HepG2 (cell line): ENCODE measurements around the gene DDX6. TPM values are rescaled to one million over a fixed set of nuclear protein-coding genes. Genes with fewer than 3 reads are reported as not detected.

Experiments used
- AHR ChIP-seq: IDR thresholded peaks from 2 replicates; pipeline ENCODE4 v1.6.1; 2018; ENCODE audit warnings: missing genetic modification reagents, missing compliant biosample characterization
- EEA1 ChIP-seq: sonication (generic); formaldehyde crosslinking; IDR thresholded peaks from 2 replicates; pipeline ENCODE4 v1.5.1; 2020; ENCODE audit warnings: mild to moderate bottlenecking, missing genetic modification reagents, borderline replicate concordance
- FOXA3 ChIP-seq: IDR thresholded peaks from 2 replicates; pipeline ENCODE4 v1.6.1; 2016; ENCODE audit warnings: missing genetic modification reagents, missing compliant biosample characterization
- GABPA ChIP-seq, 2 experiments: IDR thresholded peaks; 2 replicates each; pipeline ENCODE4 v1.6.1; 2011 to 2016; ENCODE audit warnings: low read depth in 2 of 2, low read length in 1 of 2, missing biosample characterization in 1 of 2, missing genetic modification characterization in 1 of 2
- NFYB ChIP-seq: sonication (generic); formaldehyde crosslinking; IDR thresholded peaks from 2 replicates; pipeline ENCODE4 v1.4.0; 2020; ENCODE audit warnings: missing genetic modification reagents
- PAF1 ChIP-seq: IDR thresholded peaks from 2 replicates; pipeline ENCODE4 v1.6.1; 2016; ENCODE audit warnings: missing genetic modification reagents, missing compliant biosample characterization
- SAFB2 ChIP-seq: sonication (generic); formaldehyde crosslinking; IDR thresholded peaks from 2 replicates; pipeline ENCODE4 v1.5.1; 2020; ENCODE audit warnings: missing genetic modification reagents, low read depth, mild to moderate bottlenecking, borderline replicate concordance
- SKI ChIP-seq: fragments of 450-650 bp; IDR thresholded peaks from one replicate; pipeline ENCODE4 v1.6.1; 2018; ENCODE audit warnings: mild to moderate bottlenecking; ENCODE audit not compliant: partially characterized antibody
- SOX5 ChIP-seq: IDR thresholded peaks from 2 replicates; pipeline ENCODE4 v1.6.1; 2016; ENCODE audit warnings: borderline replicate concordance
- TAF1 ChIP-seq: sonication (generic); formaldehyde crosslinking; IDR thresholded peaks from 2 replicates; pipeline ENCODE4 v1.4.0; 2020; ENCODE audit warnings: missing genetic modification reagents
- TBX3 ChIP-seq: fragments of 450-650 bp; IDR thresholded peaks from 2 replicates; pipeline ENCODE4 v1.6.1; 2017; ENCODE audit warnings: antibody characterized with exemption, mild to moderate bottlenecking, inconsistent platforms, borderline replicate concordance
- TCF12 ChIP-seq, 2 experiments: fragments of 450-650 bp in 1 of 2; sonication (generic) in 1 of 2; formaldehyde crosslinking in 1 of 2; IDR thresholded peaks; 2 replicates each; pipeline versions ENCODE4 v1.6.1 to v1.8.0; 2017 to 2022; ENCODE audit warnings: antibody characterized with exemption in 1 of 2, mild to moderate bottlenecking in 1 of 2, missing genetic modification reagents in 1 of 2, moderate library complexity in 1 of 2
- TP53 ChIP-seq: sonication (generic); formaldehyde crosslinking; conservative IDR thresholded peaks from 2 replicates; pipeline ENCODE4 v1.4.0; 2020; ENCODE audit warnings: missing genetic modification reagents
- ZNF136 ChIP-seq: sonication (generic); formaldehyde crosslinking; IDR thresholded peaks from 2 replicates; pipeline ENCODE4 v1.8.1; 2022; ENCODE audit warnings: low read depth, mild to moderate bottlenecking, moderate library complexity, missing genetic modification reagents
- ZNF614 ChIP-seq: IDR thresholded peaks from 2 replicates; pipeline ENCODE4 v1.6.1; 2018; ENCODE audit warnings: missing biosample characterization, missing genetic modification reagents, inconsistent platforms, borderline replicate concordance
- ZNF788 ChIP-seq: sonication (generic); formaldehyde crosslinking; IDR thresholded peaks from 2 replicates; pipeline ENCODE4 v1.5.0; 2020; ENCODE audit warnings: mild to moderate bottlenecking, missing genetic modification reagents, borderline replicate concordance
- ZNF891 ChIP-seq: sonication (generic); formaldehyde crosslinking; IDR thresholded peaks from 2 replicates; pipeline ENCODE4 v1.5.0; 2020; ENCODE audit warnings: mild to moderate bottlenecking, missing genetic modification reagents
- polyA plus RNA-seq, 8 experiments: library from polyadenylated mRNA; depleted of rRNA in 3 of 8; stranded (reverse) in 7 of 8; unstranded in 1 of 8; fragments of >200 nt; fragmentation: Illumina TruSeq in 4 of 8; extraction: Trizol in 4 of 8; gene quantifications; 2 replicates each; pipeline versions ENCODE4 v1.2.1 to v1.2.3, GENCODE V29; 2011 to 2016; ENCODE audit warnings: low read depth in 4 of 8, missing spikeins in 1 of 8, mixed read lengths in 1 of 8; ENCODE audit not compliant: insufficient read depth in 1 of 8
- total RNA-seq, 5 experiments: library from RNA; depleted of rRNA; stranded (reverse); fragments of >200 nt; fragmentation: Illumina TruSeq; extraction: Trizol; gene quantifications; 2 replicates each; pipeline ENCODE4 v1.2.3, GENCODE V29; 2016; ENCODE audit warnings: low read depth in 1 of 5
- TF ChIP-seq, protein P1 (sequence below): sonication (generic); formaldehyde crosslinking; conservative IDR thresholded peaks from 2 replicates; pipeline ENCODE4 v1.8.0; 2022; ENCODE audit warnings: mild to moderate bottlenecking, moderate library complexity, missing genetic modification reagents
- TF ChIP-seq, protein P2 (sequence below): IDR thresholded peaks from 2 replicates; pipeline ENCODE4 v1.6.1; 2016
- TF ChIP-seq, protein P3 (sequence below): IDR thresholded peaks from 2 replicates; pipeline ENCODE4 v1.6.1; 2016; ENCODE audit warnings: mild to moderate bottlenecking, missing biosample characterization, missing genetic modification reagents
- TF ChIP-seq, protein P4 (sequence below): sonication (generic); formaldehyde crosslinking; IDR thresholded peaks from 2 replicates; pipeline ENCODE4 v1.4.0; 2020; ENCODE audit warnings: missing genetic modification reagents
- TF ChIP-seq, protein P5 (sequence below): sonication (generic); formaldehyde crosslinking; IDR thresholded peaks from 2 replicates; pipeline ENCODE4 v1.8.0; 2022; ENCODE audit warnings: missing genetic modification reagents, mild to moderate bottlenecking, borderline replicate concordance
- TF ChIP-seq, protein P6 (sequence below): sonication (generic); formaldehyde crosslinking; IDR thresholded peaks from 2 replicates; pipeline ENCODE4 v1.5.1; 2020; ENCODE audit warnings: missing genetic modification reagents, mild to moderate bottlenecking, borderline replicate concordance

The DDX6 gene
- total and polyA plus RNA-seq, 2 of the 13 experiments (the other 11 are each of a cell fraction or from before 2014, with no cell fraction given): 20.9 to 59.2 TPM

DNA sequence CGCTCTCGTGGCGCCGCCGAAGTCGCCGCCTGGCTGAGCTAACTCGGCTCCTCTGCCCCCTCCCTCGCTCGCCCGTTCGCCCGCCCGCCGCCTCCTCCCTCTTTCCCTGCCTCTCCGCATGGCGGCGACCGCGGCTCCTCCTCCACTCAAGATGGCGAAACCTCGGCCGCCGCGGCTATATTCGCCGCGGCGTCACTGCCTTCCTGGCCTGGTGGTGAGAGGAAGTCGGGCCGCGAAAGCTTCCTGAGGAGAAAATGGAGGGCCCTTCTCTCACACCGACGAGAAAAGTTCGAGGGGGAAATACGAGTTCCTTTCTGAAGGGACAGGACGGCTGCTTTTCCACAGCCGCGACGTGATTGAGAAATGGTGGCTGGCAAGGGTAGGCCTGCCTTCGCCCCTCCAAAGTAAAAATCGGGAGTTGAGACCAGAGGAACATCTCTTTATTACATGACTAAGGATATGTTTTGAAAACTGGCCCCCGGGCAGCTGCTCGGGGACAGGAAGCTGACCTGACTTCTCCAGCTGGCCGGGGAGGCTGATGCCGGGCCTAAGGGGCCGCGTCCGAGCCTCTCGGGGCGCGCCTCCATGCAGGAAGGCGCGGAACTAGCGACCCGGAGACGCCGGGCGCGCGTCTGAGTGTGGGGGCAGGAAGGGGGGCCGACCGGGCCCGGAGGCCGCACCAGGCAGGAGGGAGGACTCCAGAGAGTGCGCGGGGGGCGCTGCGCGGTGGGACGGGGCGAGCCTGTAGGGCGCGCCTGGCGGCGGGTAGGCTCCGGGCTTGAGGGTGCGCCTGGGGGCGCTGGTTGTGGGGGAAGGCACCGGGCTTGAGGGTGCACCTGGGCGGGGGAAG lies at the start of gene DDX6 (continued):
- TF ChIP-seq, protein P1, sequence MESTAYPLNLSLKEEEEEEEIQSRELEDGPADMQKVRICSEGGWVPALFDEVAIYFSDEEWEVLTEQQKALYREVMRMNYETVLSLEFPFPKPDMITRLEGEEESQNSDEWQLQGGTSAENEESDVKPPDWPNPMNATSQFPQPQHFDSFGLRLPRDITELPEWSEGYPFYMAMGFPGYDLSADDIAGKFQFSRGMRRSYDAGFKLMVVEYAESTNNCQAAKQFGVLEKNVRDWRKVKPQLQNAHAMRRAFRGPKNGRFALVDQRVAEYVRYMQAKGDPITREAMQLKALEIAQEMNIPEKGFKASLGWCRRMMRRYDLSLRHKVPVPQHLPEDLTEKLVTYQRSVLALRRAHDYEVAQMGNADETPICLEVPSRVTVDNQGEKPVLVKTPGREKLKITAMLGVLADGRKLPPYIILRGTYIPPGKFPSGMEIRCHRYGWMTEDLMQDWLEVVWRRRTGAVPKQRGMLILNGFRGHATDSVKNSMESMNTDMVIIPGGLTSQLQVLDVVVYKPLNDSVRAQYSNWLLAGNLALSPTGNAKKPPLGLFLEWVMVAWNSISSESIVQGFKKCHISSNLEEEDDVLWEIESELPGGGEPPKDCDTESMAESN (CRISPR knock-in tag): no peak
- peak; percentile 6; the same call in 1 of the 2 replicates for TF ChIP-seq FOXA3
- no peak for TF ChIP-seq EEA1
- TF ChIP-seq AHR: no peak
- TF ChIP-seq, protein P2, sequence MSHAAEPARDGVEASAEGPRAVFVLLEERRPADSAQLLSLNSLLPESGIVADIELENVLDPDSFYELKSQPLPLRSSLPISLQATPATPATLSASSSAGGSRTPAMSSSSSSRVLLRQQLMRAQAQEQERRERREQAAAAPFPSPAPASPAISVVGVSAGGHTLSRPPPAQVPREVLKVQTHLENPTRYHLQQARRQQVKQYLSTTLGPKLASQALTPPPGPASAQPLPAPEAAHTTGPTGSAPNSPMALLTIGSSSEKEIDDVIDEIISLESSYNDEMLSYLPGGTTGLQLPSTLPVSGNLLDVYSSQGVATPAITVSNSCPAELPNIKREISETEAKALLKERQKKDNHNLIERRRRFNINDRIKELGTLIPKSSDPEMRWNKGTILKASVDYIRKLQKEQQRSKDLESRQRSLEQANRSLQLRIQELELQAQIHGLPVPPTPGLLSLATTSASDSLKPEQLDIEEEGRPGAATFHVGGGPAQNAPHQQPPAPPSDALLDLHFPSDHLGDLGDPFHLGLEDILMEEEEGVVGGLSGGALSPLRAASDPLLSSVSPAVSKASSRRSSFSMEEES: peak; percentile 53
- TF ChIP-seq GABPA (IDR thresholded peaks at IDR 0.05; ENCODE audit: low read depth, low read length): no peak
- TF ChIP-seq GABPA (CRISPR knock-in tag; IDR thresholded peaks at IDR 0.05; ENCODE audit: low read depth): peak; percentile 38; the same call in 1 of the 2 replicates
- TF ChIP-seq SOX5 (CRISPR knock-in tag): no peak
- no peak for TF ChIP-seq SKI
- TF ChIP-seq, protein P3, sequence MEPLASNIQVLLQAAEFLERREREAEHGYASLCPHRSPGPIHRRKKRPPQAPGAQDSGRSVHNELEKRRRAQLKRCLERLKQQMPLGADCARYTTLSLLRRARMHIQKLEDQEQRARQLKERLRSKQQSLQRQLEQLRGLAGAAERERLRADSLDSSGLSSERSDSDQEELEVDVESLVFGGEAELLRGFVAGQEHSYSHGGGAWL: no peak
- peak; percentile 24 for TF ChIP-seq SAFB2 (CRISPR knock-in tag)
- TF ChIP-seq, protein P4, sequence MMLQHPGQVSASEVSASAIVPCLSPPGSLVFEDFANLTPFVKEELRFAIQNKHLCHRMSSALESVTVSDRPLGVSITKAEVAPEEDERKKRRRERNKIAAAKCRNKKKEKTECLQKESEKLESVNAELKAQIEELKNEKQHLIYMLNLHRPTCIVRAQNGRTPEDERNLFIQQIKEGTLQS: no peak
- TF ChIP-seq, protein P5, sequence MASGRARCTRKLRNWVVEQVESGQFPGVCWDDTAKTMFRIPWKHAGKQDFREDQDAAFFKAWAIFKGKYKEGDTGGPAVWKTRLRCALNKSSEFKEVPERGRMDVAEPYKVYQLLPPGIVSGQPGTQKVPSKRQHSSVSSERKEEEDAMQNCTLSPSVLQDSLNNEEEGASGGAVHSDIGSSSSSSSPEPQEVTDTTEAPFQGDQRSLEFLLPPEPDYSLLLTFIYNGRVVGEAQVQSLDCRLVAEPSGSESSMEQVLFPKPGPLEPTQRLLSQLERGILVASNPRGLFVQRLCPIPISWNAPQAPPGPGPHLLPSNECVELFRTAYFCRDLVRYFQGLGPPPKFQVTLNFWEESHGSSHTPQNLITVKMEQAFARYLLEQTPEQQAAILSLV (CRISPR knock-in tag): no peak; the same call in 1 of the 2 replicates
- TF ChIP-seq TCF12 (IDR thresholded peaks at IDR 0.05): no peak
- TF ChIP-seq TCF12 (CRISPR knock-in tag; IDR thresholded peaks at IDR 0.05): 0 out of 2 replicates have a peak, but pooled peaks have one; percentile 26
- no peak for TF ChIP-seq TBX3
- TF ChIP-seq PAF1 (CRISPR knock-in tag): no peak
- TF ChIP-seq ZNF614: no peak
- no peak for TF ChIP-seq ZNF891 (CRISPR knock-in tag)
- TF ChIP-seq TP53: no peak
- no peak; the same call in 1 of the 2 replicates for TF ChIP-seq ZNF788 (CRISPR knock-in tag)
- no peak for TF ChIP-seq ZNF136 (CRISPR knock-in tag)
- TF ChIP-seq NFYB (CRISPR knock-in tag): no peak
- peak; percentile 94 for TF ChIP-seq TAF1 (CRISPR knock-in tag)
- TF ChIP-seq, protein P6, sequence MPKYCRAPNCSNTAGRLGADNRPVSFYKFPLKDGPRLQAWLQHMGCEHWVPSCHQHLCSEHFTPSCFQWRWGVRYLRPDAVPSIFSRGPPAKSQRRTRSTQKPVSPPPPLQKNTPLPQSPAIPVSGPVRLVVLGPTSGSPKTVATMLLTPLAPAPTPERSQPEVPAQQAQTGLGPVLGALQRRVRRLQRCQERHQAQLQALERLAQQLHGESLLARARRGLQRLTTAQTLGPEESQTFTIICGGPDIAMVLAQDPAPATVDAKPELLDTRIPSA: no peak
